Transverse colon (tissue), 4 donors: Measurements from ENCODE around the gene RGS19. TPM values are rescaled to one million over a fixed set of nuclear protein-coding genes. Genes with fewer than 3 reads are reported as not detected.

Experiments
- DNase-seq: peaks from one replicate; pipeline ENCODE4 v3.0.0-alpha.2; 2019
- H3K27ac ChIP-seq, 4 donors: fragments of 200-600 bp; sonication (generic); 2 replicates each; pipeline ENCODE4 v1.5.1; 2016 to 2018; ENCODE audit warnings: inconsistent platforms in 4 of 4
- H3K27me3 ChIP-seq: fragments of 200-600 bp; sonication (generic); 2 replicates; pipeline ENCODE4 v1.5.1; 2017; ENCODE audit warnings: inconsistent platforms
- H3K36me3 ChIP-seq, 4 donors: fragments of 200-600 bp; sonication (generic); 2 replicates each; pipeline ENCODE4 v1.5.1; 2017 to 2019; ENCODE audit warnings: inconsistent platforms in 4 of 4
- H3K4me1 ChIP-seq, 4 donors: fragments of 200-600 bp; sonication (generic); 2 replicates each; pipeline ENCODE4 v1.5.1; 2017 to 2020; ENCODE audit warnings: inconsistent platforms in 4 of 4
- H3K4me3 ChIP-seq, 4 donors: fragments of 200-600 bp; sonication (generic); 1 replicate in 1 of 4; 2 replicates in 3 of 4; pipeline versions ENCODE4 v1.5.1 to v1.6.1; 2017 to 2019; ENCODE audit warnings: inconsistent platforms in 4 of 4
- H3K9me3 ChIP-seq, 2 donors: fragments of 200-600 bp; sonication (generic); 2 replicates each; pipeline ENCODE4 v1.5.1; 2017 to 2019; ENCODE audit warnings: inconsistent platforms in 2 of 2
- EP300 ChIP-seq: sonication (generic); formaldehyde crosslinking; IDR thresholded peaks from one replicate; pipeline ENCODE4 v1.6.1; 2017; ENCODE audit warnings: antibody characterized with exemption, low read depth
- POLR2A ChIP-seq: fragments of 450-650 bp; IDR thresholded peaks from one replicate; pipeline ENCODE4 v1.6.1; 2016; ENCODE audit warnings: antibody characterized with exemption, mild to moderate bottlenecking, moderate library complexity
- POLR2AphosphoS5 ChIP-seq, 3 donors: sonication (generic); formaldehyde crosslinking; IDR thresholded peaks; one replicate each; pipeline ENCODE4 v1.6.1; 2016; ENCODE audit warnings: antibody characterized with exemption in 3 of 3
- WGBS, 2 donors: methylation state at CpG; one replicate each; pipeline ENCODE4 v1.1.5; 2018; ENCODE audit warnings: low coverage in 1 of 2; 5-methylcytosine and 5-hydroxymethylcytosine counted together
- in situ Hi-C, 4 donors: fragments of 200-750 bp; cut with MboI; loops; one replicate each; pipeline versions ENCODE4 v1.15.0 to v1.15.1; 2017; ENCODE audit warnings: low sequenced_read_pairs in 3 of 4, low pct_ligation_motif_present in 1 of 4, low pct_unique_long_range_greater_than_20kb in 1 of 4
- intact Hi-C: fragments of 100-400 bp; cut with DNase I; formaldehyde crosslinking; loops from one replicate; pipeline ENCODE4 v1.15.1; 2023; ENCODE audit warnings: low total_unique reads
- total RNA-seq, 4 donors: library from RNA; depleted of rRNA; stranded (reverse); fragments of >200 nt; gene quantifications; one replicate each; pipeline ENCODE4 v1.1.0, GENCODE V29; 2016
- TF ChIP-seq, protein P1 (sequence below), 5 experiments: fragments of 200-600 bp in 3 of 5; fragments of 450-650 bp in 2 of 5; sonication (generic) in 3 of 5; IDR thresholded peaks; 1 replicate in 2 of 5; 2 replicates in 3 of 5; pipeline ENCODE4 v1.5.1; 2016 to 2017; ENCODE audit warnings: antibody characterized with exemption in 5 of 5, inconsistent platforms in 3 of 5, mild to moderate bottlenecking in 2 of 5, moderate library complexity in 1 of 5

Gene RGS19
- total RNA-seq, 4 donors from 2014 or later: 5.5 to 37.4 (median 10.8) TPM; not detected in 1

- Histone ChIP-seq H3K27ac (no peak overlapping the region), H3K9me3 (no peaks in the 10 kb centered on the region), H3K36me3 (no peaks in the 10 kb centered on the region), H3K4me1 (peaks cover 16 to 34% (median 24%) of the 10 kb centered on the region in 4 donors), H3K4me3 (no peak overlapping the region), H3K27me3 (peaks cover 88% of the 10 kb centered on the region)
- in situ Hi-C loops: no loop called here
- TF ChIP-seq POLR2A: no peak
- TF ChIP-seq, protein P1, sequence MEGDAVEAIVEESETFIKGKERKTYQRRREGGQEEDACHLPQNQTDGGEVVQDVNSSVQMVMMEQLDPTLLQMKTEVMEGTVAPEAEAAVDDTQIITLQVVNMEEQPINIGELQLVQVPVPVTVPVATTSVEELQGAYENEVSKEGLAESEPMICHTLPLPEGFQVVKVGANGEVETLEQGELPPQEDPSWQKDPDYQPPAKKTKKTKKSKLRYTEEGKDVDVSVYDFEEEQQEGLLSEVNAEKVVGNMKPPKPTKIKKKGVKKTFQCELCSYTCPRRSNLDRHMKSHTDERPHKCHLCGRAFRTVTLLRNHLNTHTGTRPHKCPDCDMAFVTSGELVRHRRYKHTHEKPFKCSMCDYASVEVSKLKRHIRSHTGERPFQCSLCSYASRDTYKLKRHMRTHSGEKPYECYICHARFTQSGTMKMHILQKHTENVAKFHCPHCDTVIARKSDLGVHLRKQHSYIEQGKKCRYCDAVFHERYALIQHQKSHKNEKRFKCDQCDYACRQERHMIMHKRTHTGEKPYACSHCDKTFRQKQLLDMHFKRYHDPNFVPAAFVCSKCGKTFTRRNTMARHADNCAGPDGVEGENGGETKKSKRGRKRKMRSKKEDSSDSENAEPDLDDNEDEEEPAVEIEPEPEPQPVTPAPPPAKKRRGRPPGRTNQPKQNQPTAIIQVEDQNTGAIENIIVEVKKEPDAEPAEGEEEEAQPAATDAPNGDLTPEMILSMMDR (IDR thresholded peaks at IDR 0.05): no peak
- no peak for TF ChIP-seq EP300
- no peak for TF ChIP-seq POLR2AphosphoS5 (IDR thresholded peaks at IDR 0.05)
- 68% methylated on average over 12 of the region's 12 CpGs; no CpG with 5 or more reads in 1 of the 2 donors for WGBS, 2 donors
- DNase-seq: no peak
- intact Hi-C loops: no loop called here
Observed at GRCh38 chr20:64040231-64041039, 38.9 kb downstream of the RGS19 start.

GRCh38 chr20:64039293-64040160 is 39.8 kb downstream of the RGS19 start:
- WGBS, 2 donors: 0 to 13% methylated on average over 7 to 17 of the region's 17 CpGs
- no peak for TF ChIP-seq POLR2A
- no peak for TF ChIP-seq EP300
- TF ChIP-seq, protein P1 (IDR thresholded peaks at IDR 0.05): no peak
- TF ChIP-seq POLR2AphosphoS5 (IDR thresholded peaks at IDR 0.05): no peak
- DNase-seq: no peak
- Histone ChIP-seq H3K27ac (peak overlapping the region in 2 of 4 donors; percentile 6 to 57), H3K4me1 (peaks cover 16 to 34% (median 24%) of the 10 kb centered on the region in 4 donors), H3K9me3 (no peaks in the 10 kb centered on the region), H3K36me3 (peaks cover 0 to 3% (median 0%) of the 10 kb centered on the region in 4 donors), H3K27me3 (peaks cover 80% of the 10 kb centered on the region), H3K4me3 (peak overlapping the region in 3 of 4 donors; percentile 16 to 53 (median 46))
- intact Hi-C loops (loop anchor here (5.0 kb wide), 1 partner anchor 73 kb away; no protein-coding TSS in a partner anchor), in situ Hi-C loops (no loop called here)

DNA sequence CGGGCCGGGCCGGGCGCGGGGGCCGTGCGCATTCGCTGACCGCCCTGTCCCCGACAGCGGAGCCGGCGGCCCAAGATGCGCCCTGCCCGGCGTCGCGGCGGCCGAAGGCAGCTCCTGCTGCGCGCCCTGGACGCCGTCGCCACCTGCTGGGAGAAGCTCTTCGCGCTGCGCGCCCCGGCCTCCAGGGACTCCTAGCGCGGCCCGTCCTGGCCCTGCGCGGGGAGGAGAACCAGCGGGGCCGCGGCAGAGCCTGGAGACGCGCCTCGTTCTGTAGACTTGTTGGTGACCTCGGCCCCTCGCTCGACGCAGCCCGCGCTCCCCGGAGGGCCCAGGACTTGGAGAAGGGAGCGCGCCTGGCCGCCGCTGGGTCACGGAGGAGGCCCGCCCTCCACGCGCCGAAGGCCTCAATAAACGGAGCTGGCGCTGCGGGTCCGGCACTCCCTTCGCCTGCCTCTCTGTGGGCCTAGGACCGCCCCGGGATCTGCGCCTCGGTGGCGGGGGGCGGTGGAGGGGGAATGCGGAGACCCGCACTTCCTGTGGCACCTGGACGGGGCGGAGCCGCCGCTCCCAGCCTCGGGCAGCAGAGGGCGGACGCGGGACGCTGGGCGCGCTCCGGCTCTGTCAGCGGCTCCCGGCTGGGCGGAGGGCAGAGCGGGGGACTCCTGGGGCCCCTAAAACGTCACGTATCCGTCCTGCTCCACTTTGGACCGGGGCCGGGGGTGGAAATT is 40.6 kb downstream of the RGS19 start:
- Histone ChIP-seq H3K9me3 (no peaks in the 10 kb centered on the region), H3K4me3 (peak overlapping the region; percentile 16 to 53 (median 32)), H3K27me3 (peaks cover 72% of the 10 kb centered on the region), H3K4me1 (peaks cover 16 to 34% (median 24%) of the 10 kb centered on the region in 4 donors), H3K27ac (peak overlapping the region; percentile 33 to 66 (median 52)), H3K36me3 (peaks cover 0 to 5% (median under 1%) of the 10 kb centered on the region in 4 donors)
- intact Hi-C loops (loop anchor here (5.0 kb wide), 1 partner anchor 74 kb away; no protein-coding TSS in a partner anchor), in situ Hi-C loops (no loop called here)
- peak; percentile 78 for DNase-seq
- 0 to 1% methylated on average over 1 to 17 of the region's 91 CpGs for WGBS, 2 donors
- no peak for TF ChIP-seq POLR2AphosphoS5 (IDR thresholded peaks at IDR 0.05)
- no peak for TF ChIP-seq EP300
- TF ChIP-seq, protein P1 (IDR thresholded peaks at IDR 0.05): peak; percentile 61 to 83 (median 65)
- no peak for TF ChIP-seq POLR2A
